Nucleus accumbens (tissue), 56 donors: ENCODE data around the gene SFPQ.
"Not testable (repeated sequence)": the region's sequence is repeated elsewhere in the genome, so short reads cannot be mapped to it uniquely, and the experiment has no call there.

Experiments
- DNase-seq, 56 donors: peaks; one replicate each; lab custom pipeline; 2025; lab: John Stamatoyannopoulos, UW

The SFPQ gene

DNA sequence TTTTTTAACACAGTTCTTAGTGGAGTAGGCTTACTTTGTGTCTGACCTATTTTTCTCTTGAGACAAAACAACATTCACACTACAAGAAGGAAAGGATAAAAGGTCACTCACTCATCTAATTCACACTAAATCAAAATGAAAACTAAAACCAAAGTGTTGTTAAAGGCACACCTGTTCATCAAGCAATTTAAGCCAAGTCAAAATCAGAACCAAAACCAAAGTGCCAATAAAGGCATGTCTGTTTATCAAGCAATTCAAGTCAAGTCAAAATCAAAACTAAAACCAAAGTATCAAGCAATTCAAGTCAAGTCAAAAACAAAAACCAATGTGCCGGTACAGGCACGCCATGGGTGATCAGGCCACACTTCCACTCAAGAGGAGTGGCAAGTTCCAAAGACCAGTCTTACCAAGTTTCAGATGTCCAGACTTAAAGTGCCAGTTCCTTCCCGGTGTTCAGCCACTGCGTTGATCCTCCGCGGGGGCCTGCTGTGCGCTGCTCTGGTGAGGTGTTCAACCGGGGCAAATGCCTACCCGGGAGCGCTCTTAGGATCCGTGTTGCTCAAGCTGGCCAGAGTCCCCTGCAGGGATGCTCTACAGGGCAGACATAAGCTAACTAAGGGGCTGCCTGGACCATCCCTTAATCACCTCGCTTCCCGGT, 46.9 kb downstream of the SFPQ start:
- DNase-seq, result not testable (repeated sequence)

DNA sequence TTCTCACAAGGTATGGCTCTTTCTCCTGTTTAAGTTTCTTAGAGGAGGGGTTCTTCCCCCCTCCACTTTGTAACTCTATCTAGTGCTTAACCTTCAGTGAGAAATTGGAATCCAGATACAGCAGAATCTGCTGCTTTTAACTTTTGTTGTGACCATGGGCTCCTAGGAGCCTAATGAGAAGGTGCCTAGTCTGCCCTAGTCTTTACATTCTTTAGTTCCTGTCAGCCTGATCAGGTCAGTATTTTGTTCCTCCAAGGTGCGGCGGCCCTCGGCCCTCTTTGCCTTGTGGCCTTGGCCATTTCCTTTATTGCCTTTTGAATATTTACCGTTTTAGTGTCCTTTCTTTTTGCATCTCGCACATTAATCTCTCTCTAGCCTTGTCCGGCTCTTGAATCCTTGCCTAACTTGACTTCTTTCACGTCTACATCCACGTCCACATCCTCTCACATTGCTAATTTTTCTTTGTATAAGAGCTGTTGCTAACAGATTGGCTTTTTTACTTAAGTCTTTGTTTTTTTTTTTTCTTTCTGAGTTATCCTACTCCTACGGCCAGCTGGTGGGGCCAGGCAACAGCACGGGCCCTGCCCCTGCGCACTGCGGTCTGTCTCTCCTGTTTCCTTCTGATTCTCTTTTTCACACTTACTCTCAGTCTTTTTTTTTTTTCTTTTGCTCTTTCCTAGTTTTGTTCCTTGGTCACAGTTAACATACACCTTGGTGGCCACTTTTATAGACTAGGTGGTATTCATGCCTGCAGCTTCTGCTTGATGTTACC, 49.0 kb downstream of the SFPQ start:
- no peak for DNase-seq

DNA sequence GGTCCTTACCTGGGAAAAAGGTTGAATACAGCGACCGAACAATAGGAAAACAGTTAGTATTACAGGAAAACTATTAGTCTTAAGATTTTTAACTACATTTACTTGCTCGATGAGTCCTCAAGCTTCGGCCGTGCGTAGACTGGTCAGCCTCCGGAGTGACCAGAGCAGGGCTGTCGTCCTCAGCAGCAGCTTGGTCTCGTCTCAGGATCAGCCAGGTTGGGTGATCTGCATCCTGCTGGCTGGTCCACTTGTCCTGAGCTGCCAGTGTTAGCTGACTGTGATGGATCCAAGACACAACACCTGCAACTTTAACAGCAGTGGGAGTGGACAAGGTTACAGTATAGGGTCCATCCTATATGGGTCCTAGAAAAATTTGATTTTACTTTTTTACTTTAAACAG, 50.2 kb downstream of the SFPQ start:
- DNase-seq, result not testable (repeated sequence)

DNA sequence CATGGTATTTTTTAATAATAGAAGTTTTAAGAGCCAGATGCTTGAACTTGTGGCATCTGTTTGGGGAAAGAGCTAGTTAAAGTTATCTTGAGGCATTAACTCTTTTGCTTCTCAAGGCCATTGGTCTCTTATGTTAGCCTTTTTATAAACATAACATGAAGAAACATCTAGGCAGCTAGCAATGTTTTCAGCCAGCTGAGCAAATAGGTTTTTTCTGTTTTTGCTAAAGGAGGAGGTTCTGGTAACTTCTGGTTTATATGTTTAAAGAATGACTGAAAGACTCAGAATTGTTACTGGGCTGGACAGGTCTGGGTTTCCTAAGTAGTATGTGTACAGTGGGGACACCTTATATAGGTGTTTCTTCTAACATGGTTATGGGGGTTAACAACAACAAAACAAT, 50.7 kb downstream of the SFPQ start:
- DNase-seq, result not testable (repeated sequence)

DNA sequence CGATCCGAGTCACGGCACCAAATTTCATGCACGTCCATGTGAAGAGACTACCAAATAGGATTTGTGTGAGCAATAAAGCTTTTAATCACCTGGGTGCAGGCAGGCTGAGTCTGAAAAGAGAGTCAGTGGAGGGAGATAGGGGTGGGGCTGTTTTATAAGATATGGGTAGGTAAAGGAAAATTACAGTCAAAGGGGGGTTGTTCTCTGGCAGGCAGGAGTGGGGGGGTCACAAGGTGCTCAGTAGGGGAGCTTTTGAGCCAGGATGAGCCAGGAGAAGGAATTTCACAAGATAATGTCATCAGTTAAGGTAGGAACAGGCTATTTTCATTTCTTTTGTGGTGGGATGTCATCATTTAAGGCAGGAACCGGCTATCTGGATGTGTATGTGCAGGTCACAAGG, 55.4 kb downstream of the SFPQ start:
- not testable (repeated sequence) for DNase-seq

DNA sequence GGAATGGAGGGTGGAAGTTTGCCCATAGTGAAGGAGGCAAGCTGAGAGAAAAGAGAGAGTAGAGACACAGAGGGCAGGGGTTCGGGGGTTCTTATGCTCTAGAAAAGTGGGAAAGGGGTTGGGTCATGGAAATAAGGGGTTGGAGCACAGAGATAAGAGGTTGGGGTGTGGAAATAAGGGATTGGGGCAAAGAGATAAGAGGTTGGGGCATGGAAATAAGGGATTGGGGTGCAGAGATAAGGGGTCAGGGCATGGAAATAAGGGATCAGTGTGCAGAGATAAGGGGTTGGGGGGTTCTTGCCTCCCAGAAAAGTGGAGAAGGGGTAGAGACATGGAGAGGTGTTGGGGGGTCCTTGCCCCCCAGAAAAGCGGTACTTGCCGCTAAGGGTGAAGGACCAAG, 56.2 kb downstream of the SFPQ start:
- no peak for DNase-seq
